Loucy (cell line): ENCODE results near the gene MBNL2.

Source experiments
- EZH2phosphoT487 ChIP-seq: fragments of 200-600 bp; IDR thresholded peaks from 2 replicates; pipeline ENCODE4 v1.6.1; 2018; ENCODE audit warnings: antibody characterized with exemption, mild to moderate bottlenecking, moderate library complexity, borderline replicate concordance
- TF ChIP-seq, protein P1 (sequence below): fragments of 200-600 bp; sonication (generic); conservative IDR thresholded peaks from 2 replicates; pipeline ENCODE4 v1.5.1; 2014; ENCODE audit warnings: mild to moderate bottlenecking, antibody characterized with exemption, low read length

DNA sequence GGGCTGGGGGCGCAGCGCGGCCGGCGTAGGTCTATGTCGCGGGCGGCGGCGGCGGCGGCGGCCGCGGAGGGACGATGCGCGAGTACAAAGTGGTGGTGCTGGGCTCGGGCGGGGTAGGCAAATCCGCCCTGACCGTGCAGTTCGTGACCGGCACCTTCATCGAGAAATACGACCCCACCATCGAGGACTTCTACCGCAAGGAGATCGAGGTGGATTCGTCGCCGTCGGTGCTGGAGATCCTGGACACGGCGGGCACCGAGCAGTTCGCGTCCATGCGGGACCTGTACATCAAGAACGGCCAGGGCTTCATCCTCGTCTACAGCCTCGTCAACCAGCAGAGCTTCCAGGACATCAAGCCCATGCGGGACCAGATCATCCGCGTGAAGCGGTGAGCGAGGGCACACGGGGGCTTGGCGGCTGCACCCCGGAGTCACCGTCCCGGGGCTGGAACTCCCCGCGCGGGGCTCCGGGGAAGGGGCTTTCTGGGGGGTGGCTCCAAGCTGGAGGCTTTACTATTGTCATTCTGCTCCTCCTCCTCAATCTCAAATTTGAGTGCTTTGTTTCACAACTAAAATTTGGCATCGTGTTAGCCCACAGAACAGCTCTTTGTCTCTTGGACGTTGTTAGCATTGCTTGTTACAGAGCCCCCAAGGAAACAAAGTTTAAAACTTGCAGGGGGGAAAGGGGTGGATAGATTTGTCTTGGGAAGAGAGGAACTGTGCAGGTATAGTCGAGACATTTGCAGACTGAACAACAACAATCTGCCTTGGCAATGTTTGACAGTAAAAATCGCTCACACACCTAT, 212.5 kb downstream of the MBNL2 start:
- TF ChIP-seq, protein P1, sequence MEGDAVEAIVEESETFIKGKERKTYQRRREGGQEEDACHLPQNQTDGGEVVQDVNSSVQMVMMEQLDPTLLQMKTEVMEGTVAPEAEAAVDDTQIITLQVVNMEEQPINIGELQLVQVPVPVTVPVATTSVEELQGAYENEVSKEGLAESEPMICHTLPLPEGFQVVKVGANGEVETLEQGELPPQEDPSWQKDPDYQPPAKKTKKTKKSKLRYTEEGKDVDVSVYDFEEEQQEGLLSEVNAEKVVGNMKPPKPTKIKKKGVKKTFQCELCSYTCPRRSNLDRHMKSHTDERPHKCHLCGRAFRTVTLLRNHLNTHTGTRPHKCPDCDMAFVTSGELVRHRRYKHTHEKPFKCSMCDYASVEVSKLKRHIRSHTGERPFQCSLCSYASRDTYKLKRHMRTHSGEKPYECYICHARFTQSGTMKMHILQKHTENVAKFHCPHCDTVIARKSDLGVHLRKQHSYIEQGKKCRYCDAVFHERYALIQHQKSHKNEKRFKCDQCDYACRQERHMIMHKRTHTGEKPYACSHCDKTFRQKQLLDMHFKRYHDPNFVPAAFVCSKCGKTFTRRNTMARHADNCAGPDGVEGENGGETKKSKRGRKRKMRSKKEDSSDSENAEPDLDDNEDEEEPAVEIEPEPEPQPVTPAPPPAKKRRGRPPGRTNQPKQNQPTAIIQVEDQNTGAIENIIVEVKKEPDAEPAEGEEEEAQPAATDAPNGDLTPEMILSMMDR, result no peak
- no peak for TF ChIP-seq EZH2phosphoT487
